ENCODE data around the gene SPATA31C1. TPM values are rescaled to one million over a fixed set of nuclear protein-coding genes. Genes with fewer than 3 reads are reported as not detected.

The SPATA31C1 gene
- total and polyA plus RNA-seq, 2 of the 8 experiments (the other 6 are each of a cell fraction or from before 2014, with no cell fraction given): 0.15 TPM; not detected in 1

- H4K5ac ChIP-seq (ENCODE audit: insufficient read length, low read depth, low read length): no peak overlapping the region
- no peak overlapping the region for H3K9ac ChIP-seq (replicated peaks in 1 of 4; ENCODE audit: extremely low read depth in 1 of 4, low read depth in 3 of 4, low read length in 3 of 4)
- no peak overlapping the region for H3K18ac ChIP-seq (ENCODE audit: extremely low read depth, low read length)
- H3K27ac ChIP-seq (ENCODE audit: low read depth, low read length): no peak overlapping the region
- 83% methylated on average over 4 of the region's 4 CpGs; no CpG with 5 or more reads in 1 of the 2 experiments for WGBS, 2 experiments (ENCODE audit: extremely low coverage in 1 of 2, insufficient coverage in 1 of 2, insufficient read length in 1 of 2, insufficient replicate concordance in 2 of 2, low coverage in 1 of 2, low lambda C conversion rate in 2 of 2, missing lambda C conversion rate in 1 of 2)
- no peaks in the 10 kb centered on the region for H3K27me3 ChIP-seq (replicated peaks in 1 of 4; ENCODE audit: control insufficient read depth in 3 of 4, extremely low read depth in 1 of 4, insufficient read depth in 3 of 4, low read length in 3 of 4)
- H3K9me3 ChIP-seq (ENCODE audit: insufficient read depth in 2 of 2, low read depth in 1 of 2, low read length in 1 of 2): no peaks in the 10 kb centered on the region
- no peaks in the 10 kb centered on the region for H3K36me3 ChIP-seq (ENCODE audit: control insufficient read depth in 2 of 4, insufficient read depth in 4 of 4, low read length in 3 of 4)
- FAIRE-seq: no peak
- H3K79me2 ChIP-seq (ENCODE audit: control insufficient read depth in 1 of 2, insufficient read depth in 2 of 2, low read length in 2 of 2): no peaks in the 10 kb centered on the region
- H3K56ac ChIP-seq (replicated peaks; ENCODE audit: insufficient read length, low read depth, low read length): no peak overlapping the region
- H2BK15ac ChIP-seq (ENCODE audit: low read length): no peak overlapping the region
- no peak overlapping the region for H2BK5ac ChIP-seq (ENCODE audit: low read depth, low read length)
- no peak for DNase-seq (ENCODE audit: low read depth in 1 of 2, low spot score in 2 of 2)
- no peak overlapping the region for H2AK5ac ChIP-seq (ENCODE audit: low read depth, low read length)
- H3K4me2 ChIP-seq (ENCODE audit: insufficient read depth in 1 of 2, low read depth in 2 of 2, low read length in 2 of 2): no peak overlapping the region
- H2BK20ac ChIP-seq (ENCODE audit: low read length): no peak overlapping the region
- no peaks in the 10 kb centered on the region for H3K23me2 ChIP-seq (ENCODE audit: low read depth, low read length)
- no peaks in the 10 kb centered on the region for H3K4me1 ChIP-seq (replicated peaks in 1 of 4; ENCODE audit: control insufficient read depth in 3 of 4, insufficient read depth in 4 of 4, low read length in 3 of 4)
- no peak overlapping the region for H2AFZ ChIP-seq (ENCODE audit: low read length)
- H4K20me1 ChIP-seq (replicated peaks in 1 of 2; ENCODE audit: control insufficient read depth in 1 of 2, insufficient read depth in 2 of 2, low read length in 2 of 2): no peaks in the 10 kb centered on the region
- no peak overlapping the region for H2BK12ac ChIP-seq (ENCODE audit: low read depth, low read length)
- no peak overlapping the region for H3K4me3 ChIP-seq (ENCODE audit: extremely low read depth in 1 of 4, insufficient read depth in 2 of 4, low read depth in 3 of 4, low read length in 4 of 4)
- no peak overlapping the region for H3K4ac ChIP-seq (replicated peaks; ENCODE audit: insufficient read length, low read depth, low read length)
- TF ChIP-seq MAFK (IDR thresholded peaks at IDR 0.05; ENCODE audit: low read depth, low read length): 0 out of 2 replicates have a peak, but pooled peaks have one; percentile 4
- no peak for TF ChIP-seq SIRT6 (IDR thresholded peaks at IDR 0.05; ENCODE audit: low read length)
- H4K8ac ChIP-seq (ENCODE audit: extremely low read depth, insufficient read depth, low read length): no peak overlapping the region
- no peaks in the 10 kb centered on the region for H3K79me1 ChIP-seq (ENCODE audit: low read depth, low read length)
- POLR2A ChIA-PET (ENCODE audit: partially characterized antibody): no interaction called here
- no peak overlapping the region for H3K14ac ChIP-seq (ENCODE audit: insufficient read length)
- CTCF ChIA-PET (ENCODE audit: partially characterized antibody): interaction anchor here (1.3 kb wide), 1 partner anchor 168 kb away, joined by 3 read pairs; no protein-coding TSS in a partner anchor
- H4K91ac ChIP-seq (replicated peaks; ENCODE audit: insufficient read length, low read length): no peak overlapping the region
- no peak overlapping the region for H3K23ac ChIP-seq (ENCODE audit: insufficient read length)
- no peak overlapping the region for H2BK120ac ChIP-seq (replicated peaks; ENCODE audit: low read depth, low read length)
Measured at GRCh38 chr9:87892956-87893355, 24.8 kb upstream of the SPATA31C1 start.
